Fibroblast of lung (primary cell): ENCODE data around the gene TAF9B.

Experiments
- CTCF ChIP-seq, 2 donors: IDR thresholded peaks in 1 of 2; conservative IDR thresholded peaks in 1 of 2; 1 replicate in 1 of 2; 2 replicates in 1 of 2; pipeline ENCODE4 v1.5.1; 2011 to 2012; ENCODE audit warnings: low read length in 2 of 2, control low read depth in 1 of 2, inconsistent platforms in 1 of 2, low read depth in 1 of 2, mild to moderate bottlenecking in 1 of 2
- EZH2 ChIP-seq: IDR thresholded peaks from 2 replicates; pipeline ENCODE4 v1.5.1; 2012; ENCODE audit warnings: low read length, control low read depth, mild to moderate bottlenecking; ENCODE audit errors: missing control alignments

DNA sequence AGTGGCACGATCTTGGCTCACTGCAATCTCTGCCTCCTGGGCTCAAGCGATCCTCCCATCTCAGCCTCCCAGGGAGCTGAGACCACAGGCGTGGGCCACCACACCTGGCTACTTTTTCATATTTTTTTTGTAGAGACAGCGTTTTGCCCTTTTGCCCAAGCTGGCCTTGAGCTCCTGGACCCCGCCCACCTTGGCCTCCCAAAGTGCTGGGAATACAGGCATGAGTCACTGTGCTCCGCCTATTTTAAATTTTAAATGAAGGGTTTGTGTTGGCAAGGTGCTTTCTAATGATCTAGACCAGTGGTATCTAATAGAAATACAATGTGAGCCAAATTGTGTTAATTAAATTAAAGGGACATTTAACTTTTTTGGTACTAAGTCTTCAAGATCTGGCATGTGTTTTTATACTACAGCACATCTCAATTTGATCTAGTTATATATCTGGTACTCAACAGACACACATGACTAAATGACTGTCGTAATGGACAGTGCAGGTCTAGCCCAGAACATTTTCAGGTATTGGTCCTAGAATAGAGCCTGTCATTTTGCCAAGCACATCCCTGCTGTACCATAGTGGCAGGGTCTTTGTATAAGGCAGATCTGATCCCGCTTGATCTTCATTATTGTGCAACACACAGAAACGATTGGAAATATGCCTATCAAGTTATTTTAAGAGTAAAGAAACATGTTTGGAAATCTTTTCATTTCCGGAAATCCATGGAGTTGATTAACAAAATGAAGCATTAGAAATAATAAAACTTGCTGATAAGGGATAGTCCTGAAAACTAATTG lies 28.1 kb downstream of the TAF9B start:
- TF ChIP-seq CTCF (conservative IDR thresholded peaks at IDR 0.05 in 1 of 2, IDR thresholded peaks at IDR 0.05 in 1 of 2; ENCODE audit: low read depth in 1 of 2, low read length in 2 of 2) (no peak), EZH2 (no peak)
